HG02852 (cell line): ENCODE data around the gene GFOD1.

Experiments used
- ATAC-seq: cut with Tn5 transposase; IDR thresholded peaks from one replicate; pipeline ENCODE4 v1.9.1; 2021; ENCODE audit warnings: mild to moderate bottlenecking, moderate library complexity; ENCODE audit not compliant: unreplicated experiment

Gene GFOD1

GRCh38 chr6:13486679-13487121 is 700 bp downstream of the GFOD1 start:
- ATAC-seq: peak; percentile 26

- no peak for ATAC-seq
Observed at GRCh38 chr6:13485923-13486562, 1.4 kb downstream of the GFOD1 start.

- ATAC-seq: no peak
Observed at GRCh38 chr6:13485303-13485702, 2.1 kb downstream of the GFOD1 start.

GRCh38 chr6:13484827-13485226 is 2.6 kb downstream of the GFOD1 start:
- no peak for ATAC-seq

- ATAC-seq: no peak
Observed at GRCh38 chr6:13484138-13484708, 3.2 kb downstream of the GFOD1 start.

GRCh38 chr6:13480631-13481501 is 6.5 kb downstream of the GFOD1 start:
- no peak for ATAC-seq

- no peak for ATAC-seq
Observed at GRCh38 chr6:13479971-13480434, 7.4 kb downstream of the GFOD1 start.

- no peak for ATAC-seq
Observed at GRCh38 chr6:13479206-13479800, 8.1 kb downstream of the GFOD1 start.

- peak; percentile 68 for ATAC-seq
Observed at GRCh38 chr6:13478525-13478966, 8.9 kb downstream of the GFOD1 start.

GRCh38 chr6:13474787-13475186 is 12.6 kb downstream of the GFOD1 start:
- ATAC-seq: no peak

GRCh38 chr6:13474360-13474759 is 13.0 kb downstream of the GFOD1 start:
- ATAC-seq: no peak

- no peak for ATAC-seq
Observed at GRCh38 chr6:13473768-13474165, 13.6 kb downstream of the GFOD1 start.

GRCh38 chr6:13472976-13473767 is 14.2 kb downstream of the GFOD1 start:
- ATAC-seq: no peak

- ATAC-seq: no peak
Observed at GRCh38 chr6:13472099-13472498, 15.3 kb downstream of the GFOD1 start.

- ATAC-seq: no peak
Observed at GRCh38 chr6:13471184-13471583, 16.2 kb downstream of the GFOD1 start.

- ATAC-seq: no peak
Observed at GRCh38 chr6:13470238-13471140, 16.9 kb downstream of the GFOD1 start.

GRCh38 chr6:13469693-13470092 is 17.7 kb downstream of the GFOD1 start:
- ATAC-seq: no peak

GRCh38 chr6:13468839-13469238 is 18.6 kb downstream of the GFOD1 start:
- ATAC-seq: no peak

- ATAC-seq: no peak
Observed at GRCh38 chr6:13467216-13467600, 20.2 kb downstream of the GFOD1 start.
